GM19455 (cell line): ENCODE data around the gene AGAP1.

Source experiments
- ATAC-seq: cut with Tn5 transposase; IDR thresholded peaks from one replicate; pipeline ENCODE4 v1.9.1; 2021; ENCODE audit not compliant: unreplicated experiment

Gene AGAP1

GRCh38 chr2:235626658-235627057 is 132.8 kb downstream of the AGAP1 start:
- ATAC-seq, result no peak

- ATAC-seq, result no peak
Measured at GRCh38 chr2:235627682-235628081, 133.8 kb downstream of the AGAP1 start.

GRCh38 chr2:235630718-235631296 is 137.0 kb downstream of the AGAP1 start:
- no peak for ATAC-seq

- ATAC-seq, result no peak
Measured at GRCh38 chr2:235634435-235635158, 140.8 kb downstream of the AGAP1 start.

GRCh38 chr2:235636546-235636945 is 142.7 kb downstream of the AGAP1 start:
- no peak for ATAC-seq

- no peak for ATAC-seq
Measured at GRCh38 chr2:235637896-235638295, 144.1 kb downstream of the AGAP1 start.

- ATAC-seq, result no peak
Measured at GRCh38 chr2:235638541-235639427, 144.9 kb downstream of the AGAP1 start.

GRCh38 chr2:235639428-235639773 is 145.6 kb downstream of the AGAP1 start:
- no peak for ATAC-seq

- no peak for ATAC-seq
Measured at GRCh38 chr2:235639885-235640284, 146.0 kb downstream of the AGAP1 start.

GRCh38 chr2:235640377-235640776 is 146.5 kb downstream of the AGAP1 start:
- no peak for ATAC-seq

- ATAC-seq, result no peak
Measured at GRCh38 chr2:235640926-235641723, 147.3 kb downstream of the AGAP1 start.

GRCh38 chr2:235641956-235642355 is 148.1 kb downstream of the AGAP1 start:
- ATAC-seq, result no peak

- no peak for ATAC-seq
Measured at GRCh38 chr2:235642446-235643098, 148.7 kb downstream of the AGAP1 start.

- ATAC-seq, result no peak
Measured at GRCh38 chr2:235643680-235644511, 150.1 kb downstream of the AGAP1 start.

- no peak for ATAC-seq
Measured at GRCh38 chr2:235647264-235647663, 153.4 kb downstream of the AGAP1 start.

GRCh38 chr2:235647877-235648276 is 154.0 kb downstream of the AGAP1 start:
- no peak for ATAC-seq

GRCh38 chr2:235649418-235649817 is 155.6 kb downstream of the AGAP1 start:
- no peak for ATAC-seq

GRCh38 chr2:235651643-235652042 is 157.8 kb downstream of the AGAP1 start:
- ATAC-seq, result no peak

- ATAC-seq, result no peak
Measured at GRCh38 chr2:235654103-235654813, 160.4 kb downstream of the AGAP1 start.
